Measurements from ENCODE around the gene PLA2G3. TPM values are rescaled to one million over a fixed set of nuclear protein-coding genes. Genes with fewer than 3 reads are reported as not detected.
"Not testable (repeated sequence)": the region's sequence is repeated elsewhere in the genome, so short reads cannot be mapped to it uniquely, and the experiment has no call there.

PLA2G3 gene
- not detected for total RNA-seq

- ChIA-PET POLR2A (no interaction called here), CTCF (interaction anchor here (0.8 to 1.0 kb wide), 2 partner anchors 14 to 16 kb away, joined by 3 read pairs; no protein-coding TSS in a partner anchor)
Observed at GRCh38 chr22:31139866-31140716, at the start of gene PLA2G3. PLA2G3 (minus strand) TSS chr22:31140508; CDS start chr22:31140354, 154 bp downstream.

- CTCF ChIA-PET = no interaction called here
Observed at GRCh38 chr22:31187627-31188026, 47.3 kb upstream of the PLA2G3 start.

GRCh38 chr22:31185056-31185455 is 44.7 kb upstream of the PLA2G3 start:
- CTCF ChIA-PET = interaction anchor here (0.7 kb wide), 2 partner anchors 27 to 110 kb away, joined by 3 read pairs; partner anchors contain the start of gene LIMK2
- POLR2A ChIA-PET = no interaction called here

More at GRCh38 chr22:31187627-31188026, 47.3 kb upstream of the PLA2G3 start:
- POLR2A ChIA-PET = no interaction called here

- ChIA-PET POLR2A (no interaction called here), CTCF (no interaction called here)
Observed at GRCh38 chr22:31184015-31184414, 43.7 kb upstream of the PLA2G3 start.

GRCh38 chr22:31179345-31179744 is 39.0 kb upstream of the PLA2G3 start:
- CTCF ChIA-PET = no interaction called here
- POLR2A ChIA-PET = no interaction called here

GRCh38 chr22:31178859-31179258 is 38.6 kb upstream of the PLA2G3 start:
- ChIA-PET CTCF (interaction anchor here (1.0 kb wide), 1 partner anchor 33 kb away, joined by 4 read pairs; no protein-coding TSS in a partner anchor), POLR2A (no interaction called here)

GRCh38 chr22:31177420-31178162 is 37.3 kb upstream of the PLA2G3 start:
- CTCF ChIA-PET = interaction anchor here (0.7 to 1.0 kb wide), 3 partner anchors 34 to 136 kb away, joined by 3 to 4 read pairs (median 3); no protein-coding TSS in a partner anchor
- POLR2A ChIA-PET = no interaction called here

GRCh38 chr22:31176923-31177322 is 36.6 kb upstream of the PLA2G3 start:
- ChIA-PET POLR2A (no interaction called here), CTCF (interaction anchor here (0.7 kb wide), 1 partner anchor 137 kb away, joined by 3 read pairs; no protein-coding TSS in a partner anchor)

GRCh38 chr22:31173386-31174145 is 33.3 kb upstream of the PLA2G3 start:
- CTCF ChIA-PET = no interaction called here
- POLR2A ChIA-PET = interaction anchor here (0.6 kb wide), 1 partner anchor 49 kb away, joined by 4 read pairs; no protein-coding TSS in a partner anchor

- POLR2A ChIA-PET, CTCF ChIA-PET: not testable (repeated sequence)
Observed at GRCh38 chr22:31171734-31172133, 31.4 kb upstream of the PLA2G3 start.

- CTCF ChIA-PET = interaction anchor here (1.0 kb wide), 1 partner anchor 41 kb away, joined by 3 read pairs; the partner anchor contains the start of gene LIMK2
- POLR2A ChIA-PET = interaction anchor here (1.2 kb wide), 1 partner anchor 119 kb away, joined by 3 read pairs; no protein-coding TSS in a partner anchor
Observed at GRCh38 chr22:31170971-31171370, 30.7 kb upstream of the PLA2G3 start.

GRCh38 chr22:31162015-31162765 is 21.9 kb upstream of the PLA2G3 start:
- POLR2A ChIA-PET = interaction anchor here (0.6 to 0.7 kb wide), 2 partner anchors 45 to 128 kb away, joined by 3 to 6 read pairs; no protein-coding TSS in a partner anchor
- CTCF ChIA-PET = interaction anchor here (1.3 to 1.8 kb wide), 2 partner anchors 14 to 77 kb away, joined by 3 to 5 read pairs; no protein-coding TSS in a partner anchor

GRCh38 chr22:31161386-31161785 is 21.1 kb upstream of the PLA2G3 start:
- POLR2A ChIA-PET = no interaction called here

GRCh38 chr22:31160328-31160978 is 20.1 kb upstream of the PLA2G3 start:
- ChIA-PET CTCF (interaction anchor here (0.9 to 2.6 kb wide), 7 partner anchors 11 to 153 kb away, joined by 3 to 11 read pairs (median 4); partner anchors contain the start of gene LIMK2), POLR2A (no interaction called here)

More at GRCh38 chr22:31161386-31161785, 21.1 kb upstream of the PLA2G3 start:
- CTCF ChIA-PET = interaction anchor here (1.2 to 1.8 kb wide), 3 partner anchors 13 to 111 kb away, joined by 3 to 5 read pairs (median 3); no protein-coding TSS in a partner anchor

GRCh38 chr22:31155422-31155821 is 15.1 kb upstream of the PLA2G3 start:
- POLR2A ChIA-PET = no interaction called here
- CTCF ChIA-PET = interaction anchor here (1.2 kb wide), 1 partner anchor 57 kb away, joined by 4 read pairs; the partner anchor contains the start of gene LIMK2

- ChIA-PET POLR2A (interaction anchor here (0.6 kb wide), 1 partner anchor 92 kb away, joined by 3 read pairs; no protein-coding TSS in a partner anchor), CTCF (no interaction called here)
Observed at GRCh38 chr22:31154975-31155374, 14.7 kb upstream of the PLA2G3 start.

- POLR2A ChIA-PET = interaction anchor here (0.6 kb wide), 1 partner anchor 113 kb away, joined by 4 read pairs; no protein-coding TSS in a partner anchor
- CTCF ChIA-PET = interaction anchor here (0.8 to 1.6 kb wide), 2 partner anchors 10 to 13 kb away, joined by 3 read pairs; partner anchors contain the start of gene PLA2G3
Observed at GRCh38 chr22:31153357-31153756, 13.0 kb upstream of the PLA2G3 start.

- ChIA-PET CTCF (no interaction called here), POLR2A (no interaction called here)
Observed at GRCh38 chr22:31151872-31152271, 11.6 kb upstream of the PLA2G3 start.

Data from activated CD8-positive, alpha-beta memory T cell treated with anti-CD3 and anti-CD28 coated beads for 36 hours (primary cell).